ENCODE measurements around the gene SRPK2.

The SRPK2 gene

GRCh38 chr7:105126436-105126975 is 262.2 kb downstream of the SRPK2 start:
- DNase-seq = no peak

- no peak for DNase-seq
These were observed 263.0 kb downstream of the SRPK2 start for GRCh38 chr7:105125745-105126144.

GRCh38 chr7:105122619-105123018 is 266.1 kb downstream of the SRPK2 start:
- DNase-seq = no peak

GRCh38 chr7:105118612-105119600 is 269.8 kb downstream of the SRPK2 start:
- no peak for DNase-seq

GRCh38 chr7:105112440-105113418 is 276.0 kb downstream of the SRPK2 start:
- no peak for DNase-seq

- no peak for DNase-seq
These were observed 281.3 kb downstream of the SRPK2 start for GRCh38 chr7:105107458-105107857.

GRCh38 chr7:105106473-105106872 is 282.2 kb downstream of the SRPK2 start:
- DNase-seq = no peak

- DNase-seq = no peak
These were observed 283.1 kb downstream of the SRPK2 start for GRCh38 chr7:105105579-105105978.

- DNase-seq = no peak
These were observed 286.0 kb downstream of the SRPK2 start for GRCh38 chr7:105102557-105103352.

- no peak for DNase-seq
These were observed 286.9 kb downstream of the SRPK2 start for GRCh38 chr7:105101864-105102263.

- no peak for DNase-seq
These were observed 289.7 kb downstream of the SRPK2 start for GRCh38 chr7:105098863-105099515.

GRCh38 chr7:105097619-105098018 is 291.1 kb downstream of the SRPK2 start:
- no peak for DNase-seq

- DNase-seq = no peak
These were observed 292.4 kb downstream of the SRPK2 start for GRCh38 chr7:105096306-105096705.

GRCh38 chr7:105094966-105095365 is 293.8 kb downstream of the SRPK2 start:
- no peak for DNase-seq

GRCh38 chr7:105088456-105088855 is 300.3 kb downstream of the SRPK2 start:
- no peak for DNase-seq

GRCh38 chr7:105087981-105088380 is 300.7 kb downstream of the SRPK2 start:
- no peak for DNase-seq

- DNase-seq = no peak
These were observed 301.9 kb downstream of the SRPK2 start for GRCh38 chr7:105086850-105087249.

- no peak for DNase-seq
These were observed 304.1 kb downstream of the SRPK2 start for GRCh38 chr7:105084581-105084980.

GRCh38 chr7:105079348-105079747 is 309.4 kb downstream of the SRPK2 start:
- DNase-seq = no peak

GRCh38 chr7:105073143-105073542 is 315.6 kb downstream of the SRPK2 start:
- DNase-seq = no peak

- DNase-seq = peak; percentile 69
These were observed 319.8 kb downstream of the SRPK2 start for GRCh38 chr7:105068886-105069285.

- DNase-seq = no peak
These were observed 321.0 kb downstream of the SRPK2 start for GRCh38 chr7:105067691-105068090.

Measured in hematopoietic multipotent progenitor cell treated with erythropoietin and hydrocortisone succinate and interleukin-3 and kit ligand, for 8 days (in vitro differentiated cells).